ENCODE measurements around the gene ENAM.
"Not testable (repeated sequence)": the region's sequence is repeated elsewhere in the genome, so short reads cannot be mapped to it uniquely, and the experiment has no call there.

Gene ENAM

DNA sequence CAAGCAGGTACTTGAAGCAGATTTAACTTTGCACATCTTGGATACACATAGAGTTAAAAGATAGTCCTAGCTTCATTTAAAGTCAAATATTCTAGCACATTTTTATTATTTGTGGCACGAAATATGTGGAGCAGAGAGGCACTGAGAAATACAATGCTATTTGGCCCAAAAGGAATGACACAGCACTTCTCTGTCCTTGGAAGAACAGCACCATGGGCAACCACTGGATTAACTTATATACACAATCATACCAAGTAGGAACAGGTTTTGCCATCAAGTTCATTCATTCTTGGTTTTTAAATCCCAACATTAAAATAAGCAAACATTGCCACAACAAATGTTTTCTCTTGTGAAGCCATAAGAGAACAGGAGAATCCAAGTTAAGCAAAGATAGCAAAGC lies 924 bp upstream of the ENAM start:
- no peak for DNase-seq

DNA sequence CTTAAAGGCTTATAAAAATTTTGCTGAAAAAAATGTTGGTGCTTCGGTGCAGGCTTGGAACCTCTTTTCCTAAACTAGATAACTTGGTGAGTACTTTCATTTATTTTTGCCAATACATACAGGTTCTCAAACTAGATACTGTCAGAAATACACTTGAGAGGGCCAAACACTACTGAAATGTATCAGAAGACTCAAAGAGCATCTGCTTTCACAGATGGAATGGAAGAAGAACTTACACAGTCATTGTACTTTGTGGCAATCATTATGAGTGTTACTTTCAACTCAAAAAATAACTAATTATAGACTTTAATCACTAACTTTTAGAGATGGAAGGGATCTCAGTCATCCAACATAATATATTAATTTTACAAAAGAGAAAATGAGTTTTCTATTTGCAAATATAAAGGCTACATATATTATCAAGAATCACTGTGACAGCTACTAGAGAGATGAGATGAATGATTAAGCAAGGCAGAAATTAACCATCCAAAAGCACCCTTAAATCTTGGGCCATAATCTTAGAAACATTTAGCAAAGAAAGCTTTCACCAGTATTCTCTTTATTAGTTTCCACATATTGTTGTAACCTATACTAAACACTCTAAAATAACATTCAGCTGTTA lies 1.0 kb downstream of the ENAM start:
- no peak for DNase-seq

DNA sequence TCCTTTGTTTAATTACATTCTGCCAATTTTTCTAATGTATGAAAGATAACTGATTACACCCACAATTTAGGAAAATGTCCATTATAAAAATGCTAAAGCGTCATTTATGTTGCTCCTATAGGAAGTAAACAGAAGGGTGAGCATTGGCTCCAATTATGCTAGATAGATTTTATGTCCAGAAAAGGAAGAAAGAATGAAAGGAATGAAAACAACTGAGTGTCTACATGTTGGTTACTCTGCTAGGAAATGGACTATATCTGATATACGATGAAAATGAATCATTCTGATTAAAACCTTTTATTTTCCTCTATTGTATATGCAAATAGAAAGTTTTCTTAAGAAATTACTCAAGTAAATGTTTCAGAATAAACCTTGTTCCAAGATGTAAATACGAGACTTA lies 1.6 kb downstream of the ENAM start:
- DNase-seq = no peak

DNA sequence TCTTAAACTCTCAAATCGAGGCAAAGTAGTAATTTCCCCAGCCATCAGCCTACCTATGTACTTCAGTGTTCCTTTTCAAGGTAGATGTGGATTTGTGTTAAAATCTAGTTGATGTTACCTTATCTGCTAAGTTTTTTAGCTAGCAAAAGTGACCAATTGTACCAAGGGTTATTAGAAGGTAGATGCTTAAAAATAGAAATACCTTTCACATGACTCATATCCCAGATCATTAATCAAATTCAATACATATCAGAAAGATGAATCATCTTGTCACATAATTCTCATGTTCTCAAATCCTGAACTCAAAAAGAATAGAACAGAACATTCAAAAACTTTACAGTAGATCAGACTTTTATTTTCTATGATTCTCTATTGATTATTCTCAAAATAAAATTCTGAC lies 3.5 kb downstream of the ENAM start:
- DNase-seq = peak; percentile 72

DNA sequence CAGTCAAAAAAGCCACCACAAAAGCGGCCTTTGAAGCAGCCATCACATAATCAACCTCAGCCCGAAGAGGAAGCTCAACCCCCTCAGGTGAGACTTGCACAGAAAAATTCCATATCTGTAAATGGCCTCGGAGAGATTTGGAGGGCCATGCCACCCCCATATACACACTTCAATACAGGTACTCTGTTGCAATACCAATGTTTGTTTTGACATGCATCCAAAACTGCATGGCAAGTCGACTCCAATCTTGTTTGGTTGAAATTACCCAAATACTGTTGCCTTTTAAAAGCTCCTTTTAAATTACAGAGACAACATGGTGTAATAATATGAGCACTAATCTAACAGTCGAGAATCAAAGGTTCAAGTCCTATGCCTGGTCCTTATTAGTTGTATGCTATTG lies 5.9 kb downstream of the ENAM start:
- no peak for DNase-seq

DNA sequence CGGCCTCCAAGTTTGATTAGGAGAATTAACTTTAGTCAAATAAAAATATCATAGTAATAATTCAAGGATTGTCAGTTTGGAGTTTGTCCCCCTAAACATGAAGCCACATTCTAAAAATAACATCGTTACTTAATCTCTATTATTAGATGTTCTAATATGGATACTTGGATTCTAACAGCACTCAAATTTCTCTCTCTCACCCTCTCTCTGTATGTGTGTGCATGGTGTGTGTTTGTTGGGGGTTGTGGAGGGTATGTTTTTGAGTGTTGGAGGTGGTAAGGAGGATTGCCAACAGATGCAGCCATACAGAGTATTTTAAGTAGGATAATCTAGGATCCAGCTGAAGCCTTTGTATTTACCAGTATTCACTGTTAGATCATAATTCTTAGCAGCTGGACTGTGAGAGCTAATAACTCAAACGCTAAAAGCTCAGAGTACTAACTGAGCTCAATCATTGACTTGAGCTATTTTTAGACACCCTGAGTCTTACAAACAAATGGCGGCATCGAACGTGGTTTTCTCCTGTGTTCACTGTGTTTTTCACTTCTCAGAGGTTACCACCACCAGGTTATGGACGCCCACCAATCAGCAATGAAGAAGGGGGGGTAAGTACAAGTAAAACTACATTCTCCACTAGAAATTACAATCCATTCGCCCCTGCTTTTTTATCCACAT lies 8.8 kb downstream of the ENAM start:
- DNase-seq = peak; percentile 36

DNA sequence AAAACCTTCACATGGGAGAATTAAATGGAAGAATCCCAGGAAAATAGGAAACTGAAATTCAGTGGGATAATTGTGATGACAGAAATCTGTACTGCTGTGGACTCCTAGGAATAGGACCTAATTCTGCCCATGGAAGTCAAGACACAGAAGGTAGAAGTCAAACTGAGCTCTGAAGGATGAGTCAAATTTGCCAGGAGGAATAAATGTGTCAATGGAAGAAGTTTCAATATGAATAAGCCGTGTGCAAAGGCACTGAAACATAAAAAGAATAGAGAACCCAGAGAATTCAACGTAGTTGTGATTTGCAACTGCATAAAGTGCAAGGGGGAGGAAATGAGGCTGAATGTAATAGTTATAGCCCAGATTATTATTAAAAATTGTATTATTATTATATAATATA lies 11.6 kb downstream of the ENAM start:
- DNase-seq = no peak

DNA sequence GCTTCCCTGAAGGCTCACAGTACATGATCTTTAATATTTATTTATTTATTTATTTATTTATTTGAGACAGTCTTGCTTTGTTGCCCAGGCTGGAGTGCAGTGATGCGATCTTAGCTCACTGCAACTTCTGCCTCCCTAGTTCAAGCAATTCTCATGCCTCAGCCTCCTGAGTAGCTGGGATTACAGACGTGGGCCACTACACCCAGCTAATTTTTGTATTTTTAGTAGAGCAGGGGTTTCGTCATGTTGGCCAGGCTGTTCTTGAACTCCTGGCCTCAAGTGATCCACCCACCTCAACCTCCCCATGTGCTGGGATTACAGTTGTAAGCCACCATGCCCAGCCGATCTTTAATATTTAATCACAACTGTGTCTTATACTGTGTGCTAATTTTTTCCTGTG lies 22.2 kb downstream of the ENAM start:
- DNase-seq = not testable (repeated sequence)

DNA sequence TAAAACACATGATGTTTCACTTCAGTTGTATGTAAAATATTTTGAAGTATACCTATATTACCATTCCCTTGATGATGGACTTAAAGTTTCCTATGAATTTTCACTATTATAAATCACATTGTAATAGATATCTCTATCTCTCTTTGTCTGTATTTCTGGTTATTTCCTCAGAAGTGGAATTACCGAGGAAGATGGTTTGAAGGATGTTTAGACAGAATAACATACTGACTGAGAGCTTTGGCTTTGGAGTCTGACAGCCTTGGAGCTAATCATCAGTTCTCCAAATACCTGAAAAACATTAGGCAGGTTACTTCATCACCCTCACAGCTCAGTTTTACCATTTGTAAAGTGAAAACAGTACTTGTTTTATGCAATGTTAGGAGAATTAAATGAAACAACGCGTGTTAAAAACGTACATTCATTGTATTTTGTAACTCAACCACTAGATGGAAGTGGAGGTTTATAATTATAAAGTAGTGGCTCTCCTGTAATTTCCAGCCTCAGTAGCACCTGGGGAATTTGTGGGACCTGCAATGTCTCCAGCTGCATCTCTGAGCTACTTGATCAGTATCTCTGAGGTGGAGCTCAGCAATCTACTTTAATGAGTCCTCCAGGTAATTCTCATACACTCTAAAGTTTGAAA lies 23.4 kb downstream of the ENAM start:
- peak; percentile 39 for DNase-seq

DNA sequence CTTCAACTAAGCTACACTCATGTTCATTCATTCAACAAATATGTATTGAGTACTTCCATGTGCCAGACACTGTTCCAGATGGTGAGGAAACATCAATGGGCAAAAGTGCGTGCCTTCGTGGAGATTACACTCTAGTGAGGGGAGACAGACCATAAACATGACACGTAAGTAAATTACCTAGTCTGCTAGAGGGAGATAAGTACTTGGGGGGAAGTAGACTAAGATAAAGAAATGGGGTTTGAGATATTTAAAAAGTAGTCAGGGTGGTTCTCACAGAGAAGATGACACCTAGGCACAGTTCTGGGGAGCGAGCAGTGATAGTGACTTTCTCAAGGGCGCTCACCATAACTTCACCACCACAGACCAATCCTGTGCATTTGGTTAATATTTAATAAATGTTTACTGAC lies 26.1 kb downstream of the ENAM start:
- peak; percentile 31 for DNase-seq

DNA sequence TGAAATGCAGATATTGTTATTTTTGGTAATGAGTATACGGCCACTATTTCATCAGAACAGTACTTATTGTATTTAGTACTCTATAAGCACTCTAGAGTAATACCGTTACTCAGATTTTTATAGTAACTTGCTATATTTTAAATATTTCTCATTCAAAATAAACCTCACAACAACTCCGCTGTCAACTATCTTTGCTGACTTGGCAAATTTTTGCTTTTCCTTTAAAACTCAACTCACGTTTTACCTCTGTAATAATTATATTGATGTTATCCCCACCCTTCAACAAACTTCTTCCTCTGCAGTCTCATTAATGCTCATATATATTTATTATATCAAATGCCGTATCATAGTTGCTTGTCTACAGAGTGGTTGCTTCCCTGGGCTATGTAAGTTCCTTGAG lies 28.8 kb downstream of the ENAM start:
- no peak for DNase-seq

DNA sequence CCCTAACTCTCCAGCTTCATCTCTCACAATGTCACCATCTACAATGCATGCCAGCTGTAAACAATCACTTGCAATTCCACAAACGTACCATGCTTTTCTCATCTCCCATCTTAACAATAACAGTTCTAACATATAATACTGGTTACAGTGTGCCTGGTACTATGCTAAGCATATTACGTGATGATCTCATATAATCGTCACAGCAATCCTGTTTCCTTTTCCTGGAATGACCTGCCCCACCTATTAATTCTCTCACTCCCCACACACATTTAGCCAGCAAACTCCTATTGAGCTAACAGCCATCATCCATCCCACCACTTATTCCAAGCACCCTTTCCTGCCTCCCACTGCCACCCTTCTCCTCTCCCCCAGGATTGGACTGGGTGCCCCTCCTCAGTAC lies 29.9 kb downstream of the ENAM start:
- no peak for DNase-seq

DNA sequence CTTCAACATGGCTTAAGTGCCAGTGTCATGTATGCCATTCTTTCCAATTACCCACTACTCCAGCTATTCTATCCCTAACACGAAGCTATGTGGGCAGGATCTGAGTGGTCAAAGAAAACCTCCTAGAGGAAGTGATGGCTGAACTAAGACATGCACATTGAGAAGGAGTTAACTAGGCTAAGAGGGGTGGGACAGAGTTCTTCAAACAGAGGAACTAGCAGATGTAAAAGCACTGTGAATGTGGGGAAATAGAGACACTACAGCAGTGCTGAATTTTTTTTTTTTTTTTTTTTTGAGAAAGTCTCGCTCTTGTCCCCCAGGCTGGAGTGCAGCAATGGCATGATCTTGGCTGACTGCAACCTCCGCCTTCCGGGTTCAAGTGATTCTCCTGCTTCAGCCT lies 31.6 kb downstream of the ENAM start:
- no peak for DNase-seq

DNA sequence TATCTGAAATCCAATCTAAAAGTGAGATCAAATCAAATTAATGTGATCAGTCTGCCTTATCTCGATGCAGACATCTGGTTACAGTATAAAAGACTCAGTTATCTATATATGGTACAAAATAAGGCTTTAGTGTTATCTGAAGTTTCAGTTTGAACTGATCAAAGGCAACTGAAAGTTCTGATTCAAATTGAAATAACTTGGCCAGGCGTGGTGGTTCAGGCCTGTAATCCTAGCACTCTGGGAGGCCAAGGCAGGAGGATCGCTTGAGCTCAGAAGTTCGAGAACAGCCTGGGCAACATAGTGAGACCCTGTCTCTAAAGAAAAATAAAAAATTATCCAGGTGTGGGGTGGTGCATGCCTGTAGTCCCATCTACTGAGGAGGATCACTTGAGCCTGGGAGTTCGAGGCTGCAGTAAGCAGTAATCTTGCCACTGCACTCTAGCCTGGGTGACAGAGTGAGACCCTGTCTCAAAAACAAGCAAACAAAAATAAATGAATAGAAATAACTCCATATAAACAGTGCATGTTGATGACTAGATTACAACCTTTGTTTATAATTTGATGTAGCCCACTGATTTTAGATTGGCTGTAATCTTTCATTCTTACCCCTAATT lies 32.9 kb downstream of the ENAM start:
- DNase-seq = not testable (repeated sequence)

DNA sequence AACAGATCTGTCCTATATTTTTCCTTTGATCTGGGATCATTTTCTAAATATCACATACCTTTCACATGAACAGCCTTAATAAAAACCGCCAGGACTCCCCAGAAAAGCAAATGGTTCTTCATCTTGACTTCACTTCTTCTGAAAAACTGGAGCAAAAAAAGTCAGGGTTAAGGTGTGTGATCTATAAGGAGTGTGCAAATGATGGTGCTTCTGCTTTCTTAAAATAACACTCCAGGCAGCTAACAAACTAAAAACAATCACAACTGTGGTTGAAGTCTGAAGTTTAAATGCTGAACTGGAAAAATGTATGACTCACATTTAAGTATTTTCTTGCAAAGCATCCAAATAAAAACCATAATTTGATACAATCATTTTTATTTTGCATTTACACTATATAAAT lies 37.8 kb downstream of the ENAM start, which contains the start of gene JCHAIN:
TSS of gene JCHAIN (minus strand) at position 140 of the 400 bp plus-strand sequence. CDS start at position 122, 18 bp downstream.
- peak; percentile 34 for DNase-seq

DNA sequence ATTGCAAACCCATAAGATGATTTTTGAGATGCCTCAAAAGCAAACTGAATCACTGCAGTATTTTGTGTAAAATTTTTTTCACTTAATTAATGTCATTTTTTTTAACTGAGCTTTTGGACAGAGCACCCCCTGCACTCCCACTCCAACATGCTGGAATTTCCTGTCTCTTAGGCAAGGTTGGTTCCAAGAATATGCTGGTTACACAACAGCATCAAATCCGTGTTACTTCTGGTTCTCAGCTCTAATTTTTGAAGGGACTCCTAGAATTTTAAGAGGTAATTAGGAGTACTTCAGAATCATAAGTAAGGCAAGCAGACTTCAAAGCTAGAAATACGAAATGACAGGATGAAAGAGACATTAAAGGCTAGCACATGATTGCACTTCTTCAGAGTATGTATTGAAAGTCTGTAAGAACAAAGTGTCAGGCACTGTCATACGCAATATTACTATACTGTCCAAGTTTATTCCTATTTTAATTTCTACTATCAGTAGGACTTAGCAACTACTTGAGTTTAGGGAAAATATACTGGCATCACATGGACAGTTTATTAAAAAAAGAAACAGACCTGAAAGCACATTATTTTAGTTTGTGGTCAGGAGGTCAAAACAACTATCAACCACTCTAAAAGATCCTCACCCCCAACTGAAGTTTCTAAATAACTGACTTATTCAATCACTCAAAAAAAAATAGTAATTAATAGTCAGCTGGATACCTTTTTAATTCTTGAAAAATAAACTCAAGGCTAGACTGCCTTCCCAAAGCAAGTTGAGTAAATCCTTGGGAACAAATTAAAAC lies 39.4 kb downstream of the ENAM start:
- DNase-seq = peak; percentile 68

DNA sequence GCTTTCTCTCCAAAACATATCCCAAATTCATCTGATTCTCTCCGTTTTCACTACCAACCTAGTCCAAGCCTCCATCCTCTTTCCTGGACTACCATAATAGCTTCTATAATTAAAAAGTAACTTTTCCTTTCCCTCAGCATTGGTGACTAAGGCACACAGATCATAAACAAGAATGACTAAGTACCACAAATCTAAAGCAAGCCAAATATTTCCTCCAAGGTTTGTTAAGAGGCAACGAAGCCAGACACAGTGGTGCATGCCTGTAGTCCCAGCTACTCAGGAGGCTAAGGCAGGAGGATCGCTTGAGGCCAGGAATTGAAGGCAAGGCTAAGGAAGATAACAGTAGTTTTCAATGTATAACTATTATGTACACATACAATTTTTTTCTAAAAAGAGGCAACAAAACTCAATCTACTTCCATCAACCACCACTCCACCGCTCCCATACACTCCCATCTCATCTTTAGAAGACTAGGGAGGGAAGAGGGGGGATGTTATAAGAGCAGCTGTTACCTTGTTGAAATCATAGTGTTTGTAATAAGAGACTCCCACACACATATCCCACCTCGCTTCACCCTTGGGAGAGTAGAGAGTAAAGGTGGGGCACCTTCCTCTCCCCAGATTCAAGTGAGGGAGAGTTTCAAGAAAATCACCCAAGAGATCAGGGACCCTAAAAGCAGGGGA lies 41.9 kb downstream of the ENAM start:
- DNase-seq = peak; percentile 70

DNA sequence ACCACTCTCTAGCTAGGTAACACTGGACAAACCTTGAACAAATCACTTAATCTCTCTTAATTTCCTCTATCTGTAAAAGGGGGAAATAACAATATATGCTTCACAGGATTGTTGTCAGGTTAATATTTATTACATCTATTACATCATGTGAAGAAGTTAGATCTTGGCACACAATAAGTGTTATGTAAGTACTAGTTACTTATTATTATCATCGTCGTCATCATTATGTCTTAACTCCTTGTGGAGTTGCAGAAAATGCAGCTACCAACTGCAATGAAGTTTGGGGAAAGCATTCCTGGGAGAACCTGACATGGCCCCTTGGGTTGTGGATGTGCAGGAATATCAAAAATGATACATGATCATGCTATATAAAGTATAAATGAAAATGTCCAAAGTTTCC lies 42.5 kb downstream of the ENAM start:
- DNase-seq = no peak

DNA sequence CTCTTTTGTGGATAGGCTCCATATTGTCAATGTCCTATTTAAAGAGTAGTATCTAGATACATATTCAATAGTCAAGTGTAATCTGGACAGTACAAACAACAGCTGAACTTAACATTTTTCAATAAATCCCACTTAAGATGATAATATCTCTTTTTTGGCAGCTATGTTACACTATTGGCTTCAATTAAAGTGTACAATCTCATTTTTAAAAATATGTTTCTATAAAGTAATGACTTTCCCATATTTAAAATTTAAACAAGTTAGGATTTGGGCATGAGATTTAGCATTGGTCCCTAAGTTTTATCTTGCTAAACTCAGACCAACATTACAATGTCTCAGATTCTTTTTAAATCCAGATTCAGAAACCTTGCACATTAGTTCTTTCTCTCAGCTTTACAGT lies 45.6 kb downstream of the ENAM start:
- no peak for DNase-seq

DNA sequence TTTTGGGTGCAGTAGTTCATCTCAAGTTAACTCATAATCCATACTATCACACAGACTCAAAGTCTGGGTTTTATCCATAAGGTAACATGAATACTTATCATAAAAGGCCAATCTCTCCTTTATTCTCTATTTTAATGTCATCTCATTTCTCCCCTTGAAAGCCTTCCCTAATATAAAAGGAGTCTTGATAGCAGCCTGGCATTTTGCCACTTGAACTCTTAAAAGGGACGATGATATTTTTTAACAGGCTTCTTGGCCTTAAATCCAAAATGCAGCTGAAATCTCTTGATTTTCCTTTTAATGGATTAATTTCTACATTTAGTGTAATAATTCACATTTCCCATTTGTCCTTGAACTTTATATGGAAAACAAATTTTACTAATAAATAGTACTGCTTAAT lies 46.2 kb downstream of the ENAM start:
- no peak for DNase-seq

DNA sequence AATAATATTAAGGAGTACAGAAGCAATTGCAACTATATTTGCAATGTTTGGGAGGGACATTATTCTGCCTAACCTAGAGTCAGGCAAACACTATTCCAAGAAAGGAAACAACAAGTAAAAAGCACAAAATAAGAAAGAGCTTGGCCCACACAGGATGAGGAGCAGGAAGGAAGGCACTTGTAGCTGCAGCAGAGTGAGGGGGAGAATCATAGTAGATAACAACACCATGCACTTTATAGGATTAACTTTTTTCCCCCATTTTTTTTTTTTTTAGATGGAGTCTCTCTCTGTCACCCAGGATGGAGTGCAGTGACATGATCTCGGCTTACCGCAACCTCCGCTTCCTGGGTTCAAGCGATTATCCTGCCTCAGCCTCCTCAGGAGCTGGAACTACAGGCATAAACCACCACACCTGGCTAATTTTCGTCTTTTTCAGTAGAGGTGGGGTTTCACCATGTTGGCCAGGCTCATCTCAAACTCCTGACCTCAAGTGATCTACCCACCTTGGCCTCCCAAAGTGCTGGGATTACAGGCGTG lies 48.1 kb downstream of the ENAM start:
- no peak for DNase-seq

DNA sequence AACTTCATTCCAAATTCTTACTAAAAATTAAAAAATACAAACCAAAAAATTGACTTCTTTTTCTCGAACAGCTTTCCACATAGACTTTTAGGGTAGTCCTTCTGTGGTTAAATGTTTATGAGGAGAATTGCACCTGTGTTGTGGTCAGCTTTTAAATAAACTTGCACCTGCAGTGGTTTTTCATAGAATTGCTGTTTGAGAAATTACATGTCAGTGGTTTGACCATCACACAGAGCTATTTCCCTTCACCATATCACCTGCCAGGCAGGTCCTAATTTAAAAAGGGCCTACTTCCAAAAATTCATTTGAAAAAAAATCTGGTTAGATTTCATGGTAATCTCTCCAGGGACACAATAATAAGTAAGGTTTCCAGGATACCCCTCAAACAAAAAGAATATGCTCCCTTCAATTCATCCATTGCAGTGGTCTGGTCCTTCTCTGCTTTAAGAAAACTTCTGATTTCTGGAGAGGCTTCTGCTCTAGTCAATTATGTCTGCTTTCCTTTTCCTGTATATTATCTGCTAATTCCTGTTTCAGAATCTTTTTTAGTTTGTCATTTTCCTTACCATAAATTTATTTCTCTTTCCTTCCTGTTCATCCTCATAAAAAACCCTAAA lies 49.9 kb downstream of the ENAM start:
- no peak for DNase-seq

Data from fibroblast of skin of right biceps (primary cell).